ENCODE results near the gene GLRX5. TPM values are rescaled to one million over a fixed set of nuclear protein-coding genes. Genes with fewer than 3 reads are reported as not detected.

GLRX5 gene
- total RNA-seq, 1 experiment from 2014 or later, result 67.8 TPM

DNA sequence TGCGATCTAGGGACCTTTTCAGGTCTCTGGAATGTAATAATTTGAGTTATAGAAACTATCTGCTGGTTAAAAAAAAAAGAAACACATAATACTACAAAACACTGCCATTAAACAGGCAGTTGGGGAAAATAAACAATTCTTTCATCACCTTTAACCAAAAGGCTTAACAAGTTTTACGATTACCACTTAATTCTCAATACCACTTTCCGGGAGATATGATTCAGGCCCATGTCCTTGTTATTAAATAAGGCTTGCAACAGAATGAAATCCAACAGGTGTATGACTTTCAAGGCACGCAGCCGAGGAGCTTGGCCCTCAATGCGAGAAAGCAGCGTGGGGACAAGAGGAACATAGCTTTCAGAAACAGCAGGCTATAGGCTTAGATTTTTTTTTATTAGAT lies 5.6 kb upstream of the GLRX5 start:
- Histone ChIP-seq H3K4me1 (peaks cover 63% of the 10 kb centered on the region), H3K27me3 (replicated peaks; ENCODE audit: control insufficient read depth, insufficient read depth, low read length) (no peaks in the 10 kb centered on the region), H3K4me3 (ENCODE audit: low read depth, low read length) (no peak overlapping the region), H3K36me3 (ENCODE audit: control insufficient read depth, insufficient read depth, low read length) (no peaks in the 10 kb centered on the region; the same call in 1 of the 2 replicates), H3K9me3 (no peaks in the 10 kb centered on the region)
- no peak overlapping the region for H3K27ac Mint-ChIP-seq (ENCODE audit: unreplicated experiment)
- H3K4me3 Mint-ChIP-seq (ENCODE audit: unreplicated experiment), result no peak overlapping the region
- CTCF ChIA-PET, result interaction anchor here (0.8 kb wide), 1 partner anchor 77 kb away, joined by 3 read pairs; no protein-coding TSS in a partner anchor
- intact Hi-C loops (cut with micrococcal nuclease; ENCODE audit: unreplicated experiment), result no loop called here
- H3K9me3 Mint-ChIP-seq (ENCODE audit: unreplicated experiment), result no peaks in the 10 kb centered on the region
- TF ChIP-seq, protein P1, sequence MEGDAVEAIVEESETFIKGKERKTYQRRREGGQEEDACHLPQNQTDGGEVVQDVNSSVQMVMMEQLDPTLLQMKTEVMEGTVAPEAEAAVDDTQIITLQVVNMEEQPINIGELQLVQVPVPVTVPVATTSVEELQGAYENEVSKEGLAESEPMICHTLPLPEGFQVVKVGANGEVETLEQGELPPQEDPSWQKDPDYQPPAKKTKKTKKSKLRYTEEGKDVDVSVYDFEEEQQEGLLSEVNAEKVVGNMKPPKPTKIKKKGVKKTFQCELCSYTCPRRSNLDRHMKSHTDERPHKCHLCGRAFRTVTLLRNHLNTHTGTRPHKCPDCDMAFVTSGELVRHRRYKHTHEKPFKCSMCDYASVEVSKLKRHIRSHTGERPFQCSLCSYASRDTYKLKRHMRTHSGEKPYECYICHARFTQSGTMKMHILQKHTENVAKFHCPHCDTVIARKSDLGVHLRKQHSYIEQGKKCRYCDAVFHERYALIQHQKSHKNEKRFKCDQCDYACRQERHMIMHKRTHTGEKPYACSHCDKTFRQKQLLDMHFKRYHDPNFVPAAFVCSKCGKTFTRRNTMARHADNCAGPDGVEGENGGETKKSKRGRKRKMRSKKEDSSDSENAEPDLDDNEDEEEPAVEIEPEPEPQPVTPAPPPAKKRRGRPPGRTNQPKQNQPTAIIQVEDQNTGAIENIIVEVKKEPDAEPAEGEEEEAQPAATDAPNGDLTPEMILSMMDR (IDR thresholded peaks at IDR 0.05; ENCODE audit: insufficient read depth in 1 of 2, low read depth in 1 of 2, low read length in 1 of 2, severe bottlenecking in 1 of 2, unreplicated experiment in 1 of 2), result no peak
- H3K4me1 Mint-ChIP-seq (ENCODE audit: low read depth, unreplicated experiment), result peaks cover 43% of the 10 kb centered on the region
- no TSS peak for BruUV-seq (replicated peaks)
- POLR2A ChIA-PET, result interaction anchor here (0.5 to 0.9 kb wide), 2 partner anchors 9 to 61 kb away, joined by 3 read pairs; no protein-coding TSS in a partner anchor
- peaks cover 46% of the 10 kb centered on the region for H3K36me3 Mint-ChIP-seq (ENCODE audit: insufficient read depth, unreplicated experiment)
- no peaks in the 10 kb centered on the region for H3K27me3 Mint-ChIP-seq (ENCODE audit: insufficient read depth, unreplicated experiment)
- DNase-seq, result no peak

- TF ChIP-seq, protein P1 (IDR thresholded peaks at IDR 0.05; ENCODE audit: insufficient read depth in 1 of 2, low read depth in 1 of 2, low read length in 1 of 2, severe bottlenecking in 1 of 2, unreplicated experiment in 1 of 2), result no peak
- peak overlapping the region; percentile 87 for H3K4me3 Mint-ChIP-seq (ENCODE audit: unreplicated experiment)
- H3K36me3 Mint-ChIP-seq (ENCODE audit: insufficient read depth, unreplicated experiment), result peaks cover 61% of the 10 kb centered on the region
- ChIA-PET POLR2A (no interaction called here), CTCF (interaction anchor here (0.9 kb wide), 1 partner anchor 104 kb away, joined by 4 read pairs; no protein-coding TSS in a partner anchor)
- no peaks in the 10 kb centered on the region for H3K27me3 ChIP-seq (replicated peaks; ENCODE audit: control insufficient read depth, insufficient read depth, low read length)
- no peaks in the 10 kb centered on the region for H3K9me3 Mint-ChIP-seq (ENCODE audit: unreplicated experiment)
- H3K4me3 ChIP-seq (ENCODE audit: low read depth, low read length), result no peak overlapping the region
- BruUV-seq (replicated peaks), result no TSS peak
- intact Hi-C loops (cut with micrococcal nuclease; ENCODE audit: unreplicated experiment), result no loop called here
- H3K4me1 Mint-ChIP-seq (ENCODE audit: low read depth, unreplicated experiment), result peaks cover 31% of the 10 kb centered on the region
- peak in 1 of 2 experiments; percentile 46 for DNase-seq
- no peaks in the 10 kb centered on the region; the same call in 1 of the 2 replicates for H3K36me3 ChIP-seq (ENCODE audit: control insufficient read depth, insufficient read depth, low read length)
- H3K27me3 Mint-ChIP-seq (ENCODE audit: insufficient read depth, unreplicated experiment), result no peaks in the 10 kb centered on the region
- no peaks in the 10 kb centered on the region for H3K9me3 ChIP-seq
- peaks cover 48% of the 10 kb centered on the region for H3K4me1 ChIP-seq
- peak overlapping the region; percentile 19 for H3K27ac Mint-ChIP-seq (ENCODE audit: unreplicated experiment)
Measured at GRCh38 chr14:95530473-95531276, 4.2 kb upstream of the GLRX5 start.

DNA sequence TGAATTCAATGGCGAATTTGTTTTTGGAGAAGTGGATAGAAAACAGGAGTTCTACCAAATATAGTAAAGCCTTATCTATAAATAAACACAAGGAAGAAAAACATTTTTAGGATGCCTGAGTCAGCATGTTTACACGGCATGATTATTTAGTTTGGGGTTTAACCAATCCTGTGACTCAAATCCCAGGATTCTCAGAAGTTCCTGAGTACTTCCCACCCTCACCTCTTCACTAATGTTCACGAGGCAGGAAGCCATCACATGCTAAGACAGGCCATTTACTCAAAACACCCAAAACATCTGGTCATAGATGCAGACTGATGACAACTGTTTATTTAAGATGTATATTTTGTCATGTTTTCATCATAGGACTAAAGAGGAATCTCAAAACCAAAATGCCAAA lies 3.4 kb upstream of the GLRX5 start:
- Mint-ChIP-seq H3K4me1 (ENCODE audit: low read depth, unreplicated experiment) (peaks cover 28% of the 10 kb centered on the region), H3K27ac (ENCODE audit: unreplicated experiment) (peak overlapping the region; percentile 5), H3K27me3 (ENCODE audit: insufficient read depth, unreplicated experiment) (no peaks in the 10 kb centered on the region), H3K4me3 (ENCODE audit: unreplicated experiment) (peak overlapping the region; percentile 87), H3K9me3 (ENCODE audit: unreplicated experiment) (no peaks in the 10 kb centered on the region), H3K36me3 (ENCODE audit: insufficient read depth, unreplicated experiment) (peaks cover 57% of the 10 kb centered on the region)
- BruUV-seq (replicated peaks), result no TSS peak
- TF ChIP-seq, protein P1 (IDR thresholded peaks at IDR 0.05; ENCODE audit: insufficient read depth in 1 of 2, low read depth in 1 of 2, low read length in 1 of 2, severe bottlenecking in 1 of 2, unreplicated experiment in 1 of 2), result no peak
- Histone ChIP-seq H3K36me3 (ENCODE audit: control insufficient read depth, insufficient read depth, low read length) (no peaks in the 10 kb centered on the region; the same call in 1 of the 2 replicates), H3K9me3 (no peaks in the 10 kb centered on the region), H3K4me3 (ENCODE audit: low read depth, low read length) (no peak overlapping the region), H3K27me3 (replicated peaks; ENCODE audit: control insufficient read depth, insufficient read depth, low read length) (no peaks in the 10 kb centered on the region), H3K4me1 (peaks cover 41% of the 10 kb centered on the region)
- no peak for DNase-seq
- intact Hi-C loops (cut with micrococcal nuclease; ENCODE audit: unreplicated experiment), result no loop called here
- CTCF ChIA-PET, result no interaction called here
- POLR2A ChIA-PET, result no interaction called here
